ENCODE results near the gene NEDD1.

The NEDD1 gene

DNA sequence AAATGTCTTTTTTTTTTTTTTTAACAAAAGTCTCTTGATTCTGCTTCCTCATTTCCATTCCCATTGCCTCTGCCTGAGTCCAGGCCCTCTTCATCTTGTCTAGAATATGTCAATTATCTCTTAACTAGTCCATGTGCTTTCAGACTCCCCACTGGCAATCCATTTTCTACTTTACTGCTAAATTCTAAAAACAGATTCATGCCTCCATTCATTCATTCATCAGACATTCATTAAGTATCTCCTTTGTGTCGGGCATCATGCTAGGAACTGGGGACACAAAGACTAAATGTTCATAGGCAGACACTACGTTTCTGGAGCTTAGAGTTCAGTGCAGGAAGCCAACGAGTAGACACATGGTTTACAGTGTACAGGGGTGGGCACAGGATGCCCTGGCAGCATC is 9.6 kb upstream of the NEDD1 start:
- TF ChIP-seq CTCF (conservative IDR thresholded peaks at IDR 0.05; ENCODE audit: low read depth, low read length): no peak
- DNase-seq (ENCODE audit: low read depth): no peak

DNA sequence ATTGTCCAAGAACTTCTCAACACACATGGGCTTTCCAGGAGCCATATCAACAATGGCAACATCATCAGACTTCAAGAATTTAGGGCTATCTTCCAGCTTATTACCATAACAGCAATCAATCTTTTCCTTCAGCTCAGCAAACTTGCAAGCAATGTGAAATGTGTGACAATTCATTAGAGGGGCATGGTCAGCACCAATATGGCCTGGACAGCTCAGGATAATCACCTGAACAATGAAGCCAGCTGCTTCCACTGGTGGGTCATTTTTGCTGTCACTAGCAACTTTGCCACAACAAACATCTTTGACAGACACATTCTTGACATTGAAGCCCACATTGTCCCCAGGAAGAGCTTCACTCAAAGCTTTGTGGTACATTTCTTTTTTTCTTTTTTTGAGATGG is 5.9 kb upstream of the NEDD1 start:
- DNase-seq (ENCODE audit: low read depth): no peak
- no peak for TF ChIP-seq CTCF (conservative IDR thresholded peaks at IDR 0.05; ENCODE audit: low read depth, low read length)
- no peak overlapping the region for H3K4me3 ChIP-seq (ENCODE audit: low read length)

More for the DNA sequence above, 9.6 kb upstream of the NEDD1 start:
- no peak overlapping the region for H3K4me3 ChIP-seq (ENCODE audit: low read length)

- no peak for DNase-seq (ENCODE audit: low read depth)
- TF ChIP-seq CTCF (conservative IDR thresholded peaks at IDR 0.05; ENCODE audit: low read depth, low read length): peak; percentile 9
- H3K4me3 ChIP-seq (ENCODE audit: low read length): no peak overlapping the region
These were observed 5.0 kb upstream of the NEDD1 start for GRCh38 chr12:96902076-96902475.

- H3K4me3 ChIP-seq (ENCODE audit: low read length): peak overlapping the region; percentile 89
- DNase-seq (ENCODE audit: low read depth): no peak
- TF ChIP-seq CTCF (conservative IDR thresholded peaks at IDR 0.05; ENCODE audit: low read depth, low read length): no peak
These were observed 584 bp upstream of the NEDD1 start for GRCh38 chr12:96906498-96906848.

- peak overlapping the region; percentile 89 for H3K4me3 ChIP-seq (ENCODE audit: low read length)
- TF ChIP-seq CTCF (conservative IDR thresholded peaks at IDR 0.05; ENCODE audit: low read depth, low read length): no peak
- DNase-seq (ENCODE audit: low read depth): no peak
These were observed 790 bp downstream of the NEDD1 start for GRCh38 chr12:96907671-96908422.

- peak overlapping the region; percentile 89 for H3K4me3 ChIP-seq (ENCODE audit: low read length)
- no peak for TF ChIP-seq CTCF (conservative IDR thresholded peaks at IDR 0.05; ENCODE audit: low read depth, low read length)
- no peak for DNase-seq (ENCODE audit: low read depth)
These were observed 1.3 kb downstream of the NEDD1 start for GRCh38 chr12:96908423-96908675.

- DNase-seq (ENCODE audit: low read depth): no peak
- no peak for TF ChIP-seq CTCF (conservative IDR thresholded peaks at IDR 0.05; ENCODE audit: low read depth, low read length)
These were observed 5.2 kb downstream of the NEDD1 start for GRCh38 chr12:96912261-96912660.

More at GRCh38 chr12:96912261-96912660, 5.2 kb downstream of the NEDD1 start:
- H3K4me3 ChIP-seq (ENCODE audit: low read length): no peak overlapping the region
